ENCODE data around the gene MYO1D.
"Not testable (repeated sequence)": the region's sequence is repeated elsewhere in the genome, so short reads cannot be mapped to it uniquely, and the experiment has no call there.

MYO1D gene

GRCh38 chr17:32854207-32854606, 22.7 kb downstream of the MYO1D start:
- no peak for DNase-seq

- no peak for DNase-seq
Observed at GRCh38 chr17:32852811-32853210, 24.1 kb downstream of the MYO1D start.

- no peak for DNase-seq
Observed at GRCh38 chr17:32849879-32850278, 27.0 kb downstream of the MYO1D start.

- no peak for DNase-seq
Observed at GRCh38 chr17:32847977-32848376, 28.9 kb downstream of the MYO1D start.

- no peak for DNase-seq
Observed at GRCh38 chr17:32846143-32846542, 30.8 kb downstream of the MYO1D start.

GRCh38 chr17:32840241-32840640, 36.7 kb downstream of the MYO1D start:
- DNase-seq, result no peak

- DNase-seq, result no peak
Observed at GRCh38 chr17:32836527-32836926, 40.4 kb downstream of the MYO1D start.

- no peak for DNase-seq
Observed at GRCh38 chr17:32835291-32835761, 41.6 kb downstream of the MYO1D start.

GRCh38 chr17:32834104-32834503, 42.8 kb downstream of the MYO1D start:
- no peak for DNase-seq

- DNase-seq, result no peak
Observed at GRCh38 chr17:32833526-32833925, 43.4 kb downstream of the MYO1D start.

- DNase-seq, result no peak
Observed at GRCh38 chr17:32833076-32833475, 43.8 kb downstream of the MYO1D start.

- no peak for DNase-seq
Observed at GRCh38 chr17:32831627-32832243, 45.2 kb downstream of the MYO1D start.

GRCh38 chr17:32831223-32831622, 45.7 kb downstream of the MYO1D start:
- no peak for DNase-seq

GRCh38 chr17:32828822-32829221, 48.1 kb downstream of the MYO1D start:
- DNase-seq, result no peak

- no peak for DNase-seq
Observed at GRCh38 chr17:32827227-32827626, 49.7 kb downstream of the MYO1D start.

- no peak for DNase-seq
Observed at GRCh38 chr17:32826076-32826475, 50.8 kb downstream of the MYO1D start.

GRCh38 chr17:32824334-32824733, 52.6 kb downstream of the MYO1D start:
- no peak for DNase-seq

- no peak for DNase-seq
Observed at GRCh38 chr17:32822996-32823395, 53.9 kb downstream of the MYO1D start.

GRCh38 chr17:32821987-32822934, 54.7 kb downstream of the MYO1D start:
- DNase-seq, result not testable (repeated sequence)

GRCh38 chr17:32820440-32820839, 56.5 kb downstream of the MYO1D start:
- DNase-seq, result no peak

- DNase-seq, result no peak
Observed at GRCh38 chr17:32819787-32820186, 57.1 kb downstream of the MYO1D start.

- DNase-seq, result no peak
Observed at GRCh38 chr17:32819035-32819434, 57.9 kb downstream of the MYO1D start.

- no peak for DNase-seq
Observed at GRCh38 chr17:32815460-32815859, 61.5 kb downstream of the MYO1D start.

GRCh38 chr17:32814836-32815235, 62.1 kb downstream of the MYO1D start:
- no peak for DNase-seq
